Posterior cingulate gyrus (tissue), 11 donors: ENCODE results near the gene ZNF678.
"Not testable (repeated sequence)": the region's sequence is repeated elsewhere in the genome, so short reads cannot be mapped to it uniquely, and the experiment has no call there.

Source experiments
- DNase-seq, 10 donors: peaks; one replicate each; pipeline versions ENCODE4 v3.0.0 to v3.0.0-alpha.2; 2020 to 2021; ENCODE audit warnings: mixed read lengths in 3 of 10
- intact Hi-C: fragments of 100-400 bp; cut with DNase I; formaldehyde crosslinking; loops from one replicate; pipeline ENCODE4 v1.15.1; 2023

The ZNF678 gene

GRCh38 chr1:227701631-227702030 lies 138.3 kb downstream of the ZNF678 start:
- intact Hi-C loops, DNase-seq: not testable (repeated sequence)

GRCh38 chr1:227707846-227708245 lies 144.5 kb downstream of the ZNF678 start:
- intact Hi-C loops, result no loop called here
- DNase-seq, result no peak

DNA sequence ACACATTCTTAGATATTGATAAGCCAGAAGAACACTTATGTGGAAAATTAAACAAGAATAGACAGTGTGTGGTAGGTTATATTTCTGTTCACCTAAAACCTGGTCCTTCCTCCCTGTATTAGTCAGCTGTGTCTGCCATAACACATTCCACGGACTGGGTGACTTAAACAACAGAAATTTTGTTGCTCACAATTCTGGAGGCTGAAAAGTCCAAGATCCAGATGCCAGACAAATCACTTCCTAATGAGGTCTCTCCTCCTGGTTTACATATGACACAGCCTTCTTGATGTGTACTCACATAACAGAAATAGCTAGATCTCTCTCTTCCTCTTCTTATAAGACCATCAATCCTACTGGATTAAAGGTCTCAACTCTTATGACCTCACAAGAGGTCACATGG lies 146.1 kb downstream of the ZNF678 start:
- intact Hi-C loops, result no loop called here
- DNase-seq, result no peak

DNA sequence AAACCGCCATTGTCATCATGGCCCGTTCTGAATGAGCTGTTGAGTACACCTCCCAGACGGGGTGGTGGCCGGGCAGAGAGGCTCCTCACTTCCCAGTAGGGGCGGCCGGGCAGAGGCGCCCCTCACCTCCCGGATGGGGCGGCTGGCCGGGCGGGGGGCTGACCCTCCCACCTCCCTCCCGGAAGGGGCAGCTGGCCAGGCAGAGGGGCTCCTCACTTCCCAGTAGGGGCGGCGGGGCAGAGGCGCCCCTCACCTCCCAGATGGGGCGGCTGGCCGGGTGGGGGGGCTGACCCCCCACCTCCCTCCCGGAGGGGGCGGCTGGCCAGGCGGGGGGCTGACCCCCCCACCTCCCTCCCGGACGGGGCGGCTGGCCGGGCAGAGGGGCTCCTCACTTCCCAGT lies 147.1 kb downstream of the ZNF678 start:
- DNase-seq, intact Hi-C loops: not testable (repeated sequence)

GRCh38 chr1:227712648-227713047 lies 149.3 kb downstream of the ZNF678 start:
- DNase-seq, result no peak
- intact Hi-C loops, result no loop called here

DNA sequence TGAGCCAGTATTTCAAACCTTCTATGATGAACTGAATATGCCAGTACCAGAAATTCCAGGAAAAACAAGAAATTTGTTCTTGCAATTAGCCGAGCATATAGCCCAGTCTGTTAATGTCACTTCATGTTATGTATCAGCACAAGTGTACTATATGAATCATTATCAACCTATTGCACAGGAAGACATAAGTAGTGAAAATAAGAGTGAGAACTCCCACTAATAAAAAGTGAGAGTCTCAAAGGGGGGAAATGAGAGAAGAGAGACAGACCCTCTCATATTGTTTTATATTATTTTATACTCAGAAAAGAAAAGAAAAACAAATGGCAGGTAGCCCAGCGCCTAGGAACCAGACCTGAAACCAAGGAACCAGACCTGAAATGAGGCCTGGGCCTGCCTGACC lies 155.6 kb downstream of the ZNF678 start:
- DNase-seq, result no peak
- intact Hi-C loops, result no loop called here

- DNase-seq, result no peak
- intact Hi-C loops, result no loop called here
Measured at GRCh38 chr1:227723474-227723873, 160.1 kb downstream of the ZNF678 start.

DNA sequence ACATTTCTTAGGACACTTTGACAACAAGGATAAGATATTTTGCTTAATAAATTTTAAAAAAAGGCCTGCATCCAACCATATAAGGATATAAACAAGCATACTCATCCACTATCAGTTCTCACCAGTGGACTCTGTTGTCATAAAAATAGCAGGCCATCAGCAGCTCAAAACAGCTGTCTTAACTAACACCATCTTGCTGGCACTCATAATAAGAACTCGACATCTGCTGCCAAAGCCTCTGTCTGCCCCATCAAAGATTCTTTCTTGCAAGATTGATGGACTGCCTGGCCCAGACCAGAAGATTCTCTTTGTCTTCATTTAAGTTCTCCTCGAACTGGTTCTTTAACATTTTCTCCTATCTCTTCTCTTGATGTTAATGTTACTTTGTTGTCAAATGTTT lies 161.7 kb downstream of the ZNF678 start:
- DNase-seq, result no peak
- intact Hi-C loops, result no loop called here

DNA sequence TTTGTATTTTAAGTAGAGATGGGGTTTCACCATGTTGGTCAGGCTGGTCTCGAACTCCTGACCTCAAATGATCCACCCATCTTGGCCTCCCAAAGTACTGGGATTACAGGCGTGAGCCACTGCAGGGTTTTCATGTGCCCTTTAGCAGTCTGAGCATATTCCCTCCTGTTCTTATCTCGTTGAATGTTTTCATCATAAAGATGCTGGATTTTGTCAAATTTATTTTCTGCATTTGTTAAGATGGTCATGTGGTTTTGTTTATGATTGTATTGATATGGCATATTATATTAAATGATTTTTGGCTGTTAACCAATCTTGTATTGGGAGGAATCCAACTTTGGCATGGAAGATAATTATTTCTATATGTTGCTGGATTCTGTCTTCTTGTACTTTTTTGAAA lies 163.0 kb downstream of the ZNF678 start:
- intact Hi-C loops, result no loop called here

More for the DNA sequence above, 163.0 kb downstream of the ZNF678 start:
- no peak for DNase-seq
